Stimulated activated CD4-positive, alpha-beta T cell treated with anti-CD3 and anti-CD28 coated beads, Interleukin-12 subunit alpha, Interleukin-12 subunit beta, amount 100 ng/mL, for 4 hours (primary cell): ENCODE results near the gene C12orf56.

Experiments used
- DNase-seq: peaks from one replicate; pipeline ENCODE4 v3.0.0-alpha.2; 2020

The C12orf56 gene

GRCh38 chr12:64390275-64390851 is at the start of gene C12orf56:
Gene C12orf56 (minus strand): TSS chr12:64390758. CDS start chr12:64390565, 193 bp downstream.
- peak; percentile 16 for DNase-seq

GRCh38 chr12:64440100-64440499 is 49.5 kb upstream of the C12orf56 start:
- no peak for DNase-seq

- no peak for DNase-seq
These were observed 43.4 kb upstream of the C12orf56 start for GRCh38 chr12:64433915-64434314.

GRCh38 chr12:64431791-64432190 is 41.2 kb upstream of the C12orf56 start:
- DNase-seq = no peak

GRCh38 chr12:64430886-64431285 is 40.3 kb upstream of the C12orf56 start:
- no peak for DNase-seq

GRCh38 chr12:64428956-64429355 is 38.4 kb upstream of the C12orf56 start:
- no peak for DNase-seq

- no peak for DNase-seq
These were observed 37.4 kb upstream of the C12orf56 start for GRCh38 chr12:64427988-64428387.

GRCh38 chr12:64419696-64420095 is 29.1 kb upstream of the C12orf56 start:
- DNase-seq = no peak

GRCh38 chr12:64418209-64418608 is 27.7 kb upstream of the C12orf56 start:
- no peak for DNase-seq

GRCh38 chr12:64413884-64414283 is 23.3 kb upstream of the C12orf56 start:
- no peak for DNase-seq

GRCh38 chr12:64412459-64412858 is 21.9 kb upstream of the C12orf56 start:
- DNase-seq = no peak

GRCh38 chr12:64411427-64411826 is 20.9 kb upstream of the C12orf56 start:
- DNase-seq = no peak

GRCh38 chr12:64407342-64408223 is 17.0 kb upstream of the C12orf56 start:
- DNase-seq = no peak

GRCh38 chr12:64404470-64405256 is 14.1 kb upstream of the C12orf56 start:
- peak; percentile 65 for DNase-seq

- peak; percentile 88 for DNase-seq
These were observed 13.3 kb upstream of the C12orf56 start, which contains the start of gene XPOT for GRCh38 chr12:64403707-64404469. Gene XPOT (plus strand): TSS chr12:64404392. CDS start chr12:64410036, 5,644 bp downstream.

GRCh38 chr12:64402181-64402580 is 11.6 kb upstream of the C12orf56 start:
- DNase-seq = no peak

- no peak for DNase-seq
These were observed 9.5 kb upstream of the C12orf56 start for GRCh38 chr12:64400041-64400440.

GRCh38 chr12:64395739-64396138 is 5.2 kb upstream of the C12orf56 start:
- DNase-seq = no peak

- DNase-seq = no peak
These were observed 1.7 kb upstream of the C12orf56 start for GRCh38 chr12:64392221-64392620.

- no peak for DNase-seq
These were observed 1.4 kb downstream of the C12orf56 start for GRCh38 chr12:64389154-64389553.

- no peak for DNase-seq
These were observed 3.3 kb downstream of the C12orf56 start for GRCh38 chr12:64387197-64387816.

GRCh38 chr12:64385468-64385867 is 5.1 kb downstream of the C12orf56 start:
- DNase-seq = peak; percentile 8
